ENCODE measurements around the gene BAIAP2L1. TPM values are rescaled to one million over a fixed set of nuclear protein-coding genes. Genes with fewer than 3 reads are reported as not detected.

Gene BAIAP2L1
- total and polyA plus RNA-seq, 2 experiments from 2014 or later: 24.1 to 38.3 TPM

- Mint-ChIP-seq H3K27ac (no peak overlapping the region), H3K4me3 (no peak overlapping the region), H3K4me1 (no peaks in the 10 kb centered on the region), H3K9me3 (no peaks in the 10 kb centered on the region; the same call in 2 of the 3 replicates), H3K27me3 (ENCODE audit: insufficient read depth, low read depth, poor library complexity) (peaks cover 7% of the 10 kb centered on the region), H3K36me3 (ENCODE audit: low read depth) (no peaks in the 10 kb centered on the region)
- Histone ChIP-seq H3K4me1 (ENCODE audit: insufficient read depth) (no peaks in the 10 kb centered on the region), H2AFZ (no peak overlapping the region), H3F3A (replicated peaks; ENCODE audit: low read depth) (no peaks in the 10 kb centered on the region), H3K27me3 (ENCODE audit: insufficient read depth) (no peaks in the 10 kb centered on the region), H3K4me3 (no peak overlapping the region), H3K4me2 (no peak overlapping the region), H3K27ac (ENCODE audit: low read depth) (no peak overlapping the region), H3K9me2 (ENCODE audit: insufficient read depth) (no peaks in the 10 kb centered on the region), H3K36me3 (ENCODE audit: insufficient read depth) (no peaks in the 10 kb centered on the region), H4K20me1 (replicated peaks; ENCODE audit: insufficient read depth) (no peaks in the 10 kb centered on the region), H3K79me2 (replicated peaks; ENCODE audit: insufficient read depth) (no peaks in the 10 kb centered on the region)
- DNase-seq (ENCODE audit: low spot score): no peak
- no peak for TF ChIP-seq JUNB (IDR thresholded peaks at IDR 0.05; ENCODE audit: unreplicated experiment)
- no peak for TF ChIP-seq STAT1 (IDR thresholded peaks at IDR 0.05; ENCODE audit: unreplicated experiment)
- TF ChIP-seq CTCF (conservative IDR thresholded peaks at IDR 0.05; ENCODE audit: low read depth in 2 of 2): no peak
- TF ChIP-seq EZH2phosphoT487 (IDR thresholded peaks at IDR 0.05; ENCODE audit: unreplicated experiment): no peak
- TF ChIP-seq ZNF331 (CRISPR knock-in tag; IDR thresholded peaks at IDR 0.05; ENCODE audit: low read depth): no peak
- no peak for TF ChIP-seq ETS1 (IDR thresholded peaks at IDR 0.05)
- no peak for TF ChIP-seq REST (IDR thresholded peaks at IDR 0.05; ENCODE audit: unreplicated experiment)
- TF ChIP-seq CREB1 (CRISPR knock-in tag; IDR thresholded peaks at IDR 0.05; ENCODE audit: low read depth): no peak
- no peak for TF ChIP-seq EZH2 (IDR thresholded peaks at IDR 0.05; ENCODE audit: low read depth, unreplicated experiment)
- TF ChIP-seq POLR2AphosphoS5 (IDR thresholded peaks at IDR 0.05; ENCODE audit: low read depth): no peak
- TF ChIP-seq ZNF114 (CRISPR knock-in tag; IDR thresholded peaks at IDR 0.05): no peak
- no peak for TF ChIP-seq NANOG (IDR thresholded peaks at IDR 0.05; ENCODE audit: borderline replicate concordance)
- TF ChIP-seq ZNF462 (CRISPR knock-in tag; IDR thresholded peaks at IDR 0.05): no peak
- ATAC-seq: no peak
These were observed 13.5 kb upstream of the BAIAP2L1 start for GRCh38 chr7:98414205-98414900.

All from GM23338 (cell line).